Measurements from ENCODE around the gene CADPS2.
A peak's percentile ranks its signal among the peaks of the same experiment; 100 is the strongest.

CADPS2 gene

GRCh38 chr7:122430710-122431109, 455.6 kb downstream of the CADPS2 start:
- peak; percentile 21 for DNase-seq

- DNase-seq = no peak
These were observed 456.3 kb downstream of the CADPS2 start for GRCh38 chr7:122429926-122430325.

- DNase-seq = no peak
These were observed 460.5 kb downstream of the CADPS2 start for GRCh38 chr7:122425731-122426130.

- DNase-seq = peak; percentile 65
These were observed 462.7 kb downstream of the CADPS2 start for GRCh38 chr7:122423591-122423990.

GRCh38 chr7:122416336-122416735, 469.9 kb downstream of the CADPS2 start:
- DNase-seq = no peak

- DNase-seq = no peak
These were observed 470.8 kb downstream of the CADPS2 start for GRCh38 chr7:122415510-122415909.

- DNase-seq = no peak
These were observed 472.9 kb downstream of the CADPS2 start for GRCh38 chr7:122413339-122413738.

- no peak for DNase-seq
These were observed 473.4 kb downstream of the CADPS2 start for GRCh38 chr7:122412883-122413282.

GRCh38 chr7:122412441-122412840, 473.8 kb downstream of the CADPS2 start:
- DNase-seq = no peak

- no peak for DNase-seq
These were observed 479.1 kb downstream of the CADPS2 start for GRCh38 chr7:122407195-122407594.

- DNase-seq = no peak
These were observed 483.1 kb downstream of the CADPS2 start for GRCh38 chr7:122403113-122403512.

GRCh38 chr7:122402235-122402634, 484.0 kb downstream of the CADPS2 start:
- DNase-seq = no peak

- DNase-seq = no peak
These were observed 488.9 kb downstream of the CADPS2 start for GRCh38 chr7:122397381-122397780.

- no peak for DNase-seq
These were observed 491.7 kb downstream of the CADPS2 start for GRCh38 chr7:122394512-122394911.

GRCh38 chr7:122384528-122384927, 501.7 kb downstream of the CADPS2 start:
- DNase-seq = no peak

GRCh38 chr7:122383934-122384333, 502.3 kb downstream of the CADPS2 start:
- DNase-seq = no peak

- DNase-seq = no peak
These were observed 505.3 kb downstream of the CADPS2 start for GRCh38 chr7:122380992-122381391.

- no peak for DNase-seq
These were observed 506.8 kb downstream of the CADPS2 start for GRCh38 chr7:122379491-122379890.

GRCh38 chr7:122369756-122370155, 516.5 kb downstream of the CADPS2 start:
- DNase-seq = no peak

GRCh38 chr7:122364761-122365280, 521.4 kb downstream of the CADPS2 start:
- no peak for DNase-seq

- no peak for DNase-seq
These were observed 523.1 kb downstream of the CADPS2 start for GRCh38 chr7:122363144-122363543.

- DNase-seq = no peak
These were observed 523.8 kb downstream of the CADPS2 start for GRCh38 chr7:122362473-122362872.

GRCh38 chr7:122354656-122355055, 531.6 kb downstream of the CADPS2 start:
- no peak for DNase-seq

- DNase-seq = no peak
These were observed 533.8 kb downstream of the CADPS2 start for GRCh38 chr7:122352454-122352853.

- DNase-seq = no peak
These were observed 535.6 kb downstream of the CADPS2 start for GRCh38 chr7:122350701-122351100.

- DNase-seq = no peak
These were observed 542.0 kb downstream of the CADPS2 start for GRCh38 chr7:122344303-122344620.

Data from COR-L47 (cell line).